HCT116 (cell line): Measurements from ENCODE around the gene NF1. TPM values are rescaled to one million over a fixed set of nuclear protein-coding genes. Genes with fewer than 3 reads are reported as not detected.

Source experiments
- ATAC-seq: fragments of 200-7000 bp; cut with Tn5 transposase; 2 replicates; pipeline ENCODE4 v1.9.1; 2020; ENCODE audit warnings: mild to moderate bottlenecking, moderate library complexity
- BruUV-seq: library from RNA; stranded (reverse); fragments of 400-500 nt; replicated peaks from 2 replicates; lab custom pipeline; 2021; lab: Mats Ljungman, UMichigan
- CTCF ChIA-PET: fragments of 300-600 bp; sonication (Branson Sonifier 250); formaldehyde crosslinking; loops from one replicate; lab custom pipeline; 2021; ENCODE audit warnings: antibody characterized with exemption; lab: Charles Lee
- POLR2A ChIA-PET: fragments of 300-600, 350-600 bp; sonication (Branson Sonifier 250); formaldehyde crosslinking; loops from one replicate; lab custom pipeline; 2021; ENCODE audit warnings: antibody characterized with exemption; lab: Charles Lee
- RAD21 ChIA-PET, 2 experiments: fragments of 300-600 bp; sonication (Branson Sonifier 250); formaldehyde crosslinking; loops; one replicate each; lab custom pipeline; 2023; ENCODE audit warnings: low total read pairs in 2 of 2; ENCODE audit not compliant: uncharacterized antibody in 2 of 2, unreplicated experiment in 2 of 2, low non-redundant PET in 1 of 2; lab: Charles Lee
- DNase-seq: peaks from one replicate; pipeline ENCODE4 v3.0.0-alpha.2; 2010; ENCODE audit warnings: low read depth, low spot score
- H2AFZ ChIP-seq: fragments of 200-600 bp; shearing (Covaris generic), sonication (generic); 2 replicates; pipeline ENCODE4 v1.6.1; 2017; ENCODE audit warnings: low read depth, mixed run types, mixed read lengths, antibody characterized with exemption, low read length; ENCODE audit not compliant: poor library complexity, severe bottlenecking
- H3K27ac ChIP-seq: 2 replicates; pipeline ENCODE4 v1.5.1; 2012; ENCODE audit warnings: low read depth, low read length
- H3K27me3 ChIP-seq: fragments of 200-600 bp; sonication (generic); 2 replicates; pipeline ENCODE4 v1.6.1; 2016; ENCODE audit warnings: mixed run types, low read length, mixed read lengths; ENCODE audit not compliant: insufficient read depth
- H3K36me3 ChIP-seq, 2 experiments: fragments of 200-500 bp in 1 of 2; fragments of 200-600 bp in 1 of 2; sonication (Bioruptor generic) in 1 of 2; sonication (generic) in 1 of 2; 2 replicates each; pipeline versions ENCODE4 v1.5.1 to v1.6.1; 2014 to 2016; ENCODE audit warnings: low read length in 2 of 2, inconsistent platforms in 1 of 2, mixed read lengths in 1 of 2, mixed run types in 1 of 2; ENCODE audit not compliant: insufficient read depth in 2 of 2, control insufficient read depth in 1 of 2
- H3K4me1 ChIP-seq, 2 experiments: fragments of 200-600 bp in 1 of 2; sonication (generic) in 1 of 2; 2 replicates each; pipeline versions ENCODE4 v1.5.1 to v1.6.1; 2012 to 2017; ENCODE audit warnings: low read length in 2 of 2, inconsistent platforms in 1 of 2, mild to moderate bottlenecking in 1 of 2, mixed read lengths in 1 of 2, mixed run types in 1 of 2, moderate library complexity in 1 of 2; ENCODE audit not compliant: insufficient read depth in 2 of 2, control insufficient read depth in 1 of 2
- H3K4me2 ChIP-seq: fragments of 200-600 bp; sonication (generic); 2 replicates; pipeline ENCODE4 v1.6.1; 2017; ENCODE audit warnings: mixed run types, low read length, mixed read lengths
- H3K4me3 ChIP-seq, 2 experiments: fragments of 200-600 bp in 1 of 2; sonication (generic) in 1 of 2; replicated peaks in 1 of 2; 2 replicates each; pipeline ENCODE4 v1.5.1; 2011 to 2016; ENCODE audit warnings: low read length in 2 of 2, control low read depth in 1 of 2, low read depth in 1 of 2, mild to moderate bottlenecking in 1 of 2, mixed read lengths in 1 of 2, mixed run types in 1 of 2
- H3K79me2 ChIP-seq: fragments of 200-600 bp; sonication (generic); 2 replicates; pipeline ENCODE4 v1.6.1; 2017; ENCODE audit warnings: mild to moderate bottlenecking, mixed run types, low read length, moderate library complexity, mixed read lengths; ENCODE audit not compliant: insufficient read depth
- H3K9ac ChIP-seq: fragments of 200-600 bp; sonication (generic); 2 replicates; pipeline ENCODE4 v1.6.1; 2016; ENCODE audit warnings: low read length, mixed read lengths
- H3K9me2 ChIP-seq: fragments of 200-600 bp; sonication (generic), shearing (Covaris generic); 2 replicates; pipeline ENCODE4 v1.6.1; 2017; ENCODE audit warnings: mixed run types, mild to moderate bottlenecking, moderate library complexity; ENCODE audit not compliant: insufficient read depth
- H3K9me3 ChIP-seq, 2 experiments: fragments of 200-500 bp in 1 of 2; fragments of 200-600 bp in 1 of 2; sonication (Bioruptor generic) in 1 of 2; sonication (generic) in 1 of 2; 2 replicates each; pipeline ENCODE4 v1.6.1; 2014 to 2017; ENCODE audit warnings: low read length in 2 of 2, mixed read lengths in 2 of 2, inconsistent platforms in 1 of 2, low read depth in 1 of 2, mild to moderate bottlenecking in 1 of 2, mixed run types in 1 of 2, moderate library complexity in 1 of 2; ENCODE audit not compliant: control insufficient read depth in 1 of 2, insufficient read depth in 1 of 2
- H4K20me1 ChIP-seq: fragments of 200-600 bp; sonication (generic), shearing (Covaris generic); 2 replicates; pipeline ENCODE4 v1.6.1; 2017; ENCODE audit warnings: mixed run types, mild to moderate bottlenecking, moderate library complexity; ENCODE audit not compliant: insufficient read depth
- ATF3 ChIP-seq: IDR thresholded peaks from 2 replicates; pipeline ENCODE4 v1.6.1; 2012
- CBX3 ChIP-seq: IDR thresholded peaks from 2 replicates; pipeline ENCODE4 v1.6.1; 2012; ENCODE audit warnings: low read depth
- CEBPB ChIP-seq: IDR thresholded peaks from 2 replicates; pipeline ENCODE4 v1.6.1; 2012; ENCODE audit warnings: low read depth
- EZH2phosphoT487 ChIP-seq: fragments of 200-600 bp; IDR thresholded peaks from 2 replicates; pipeline ENCODE4 v1.6.1; 2018; ENCODE audit warnings: antibody characterized with exemption, borderline replicate concordance
- JUND ChIP-seq: IDR thresholded peaks from 2 replicates; pipeline ENCODE4 v1.6.1; 2012
- MAX ChIP-seq: IDR thresholded peaks from 2 replicates; pipeline ENCODE4 v1.6.1; 2012
- POLR2AphosphoS5 ChIP-seq: IDR thresholded peaks from 2 replicates; pipeline ENCODE4 v1.6.1; 2011; ENCODE audit warnings: mild to moderate bottlenecking, low read depth, low read length, moderate library complexity
- REST ChIP-seq: IDR thresholded peaks from 2 replicates; pipeline ENCODE4 v1.6.1; 2012; ENCODE audit warnings: low read depth
- SIN3A ChIP-seq: IDR thresholded peaks from 2 replicates; pipeline ENCODE4 v1.6.1; 2012; ENCODE audit warnings: low read depth
- SRF ChIP-seq: IDR thresholded peaks from 2 replicates; pipeline ENCODE4 v1.6.1; 2012; ENCODE audit warnings: low read depth
- ZNF274 ChIP-seq: fragments of 200-500 bp; sonication (Bioruptor generic); IDR thresholded peaks from 2 replicates; pipeline ENCODE4 v1.6.1; 2014; ENCODE audit warnings: mild to moderate bottlenecking, low read depth, low read length, inconsistent platforms
- intact Hi-C: fragments of 100-400 bp; cut with micrococcal nuclease; formaldehyde crosslinking; loops from 2 replicates; pipeline ENCODE4 v1.10.0; 2022
- total RNA-seq: library from RNA; stranded (reverse); gene quantifications from one replicate; pipeline ENCODE4 v1.2.1, GENCODE V29; 2021; ENCODE audit not compliant: unreplicated experiment

The NF1 gene
- total RNA-seq, 1 experiment from 2014 or later = 20.8 TPM

- Histone ChIP-seq H4K20me1 (no peaks in the 10 kb centered on the region), H3K36me3 (peaks cover 22 to 24% of the 10 kb centered on the region in 2 experiments; a peak in 3 of 4 replicates), H3K79me2 (no peaks in the 10 kb centered on the region), H3K4me2 (no peak overlapping the region), H3K9ac (no peak overlapping the region), H3K9me2 (no peaks in the 10 kb centered on the region), H3K27me3 (no peaks in the 10 kb centered on the region), H3K27ac (no peak overlapping the region), H3K4me1 (no peaks in the 10 kb centered on the region)
- intact Hi-C loops = no loop called here
- DNase-seq (no peak), ATAC-seq (no peak)
- RAD21 ChIA-PET = no interaction called here
- POLR2A ChIA-PET = no interaction called here
- TF ChIP-seq JUND = no peak
- TF ChIP-seq SRF = no peak
- no peak for TF ChIP-seq POLR2AphosphoS5
- no peak for TF ChIP-seq ZNF274
- no peak for TF ChIP-seq ATF3
- TF ChIP-seq EZH2phosphoT487 = no peak
- no peak for TF ChIP-seq REST
- no peak for TF ChIP-seq CBX3
- TF ChIP-seq SIN3A = no peak
- no peak for TF ChIP-seq MAX
- TF ChIP-seq CEBPB = no peak
- TF ChIP-seq, all 23 proteins: peak for 0
- CTCF ChIA-PET = no interaction called here
- Histone ChIP-seq H3K4me3 (no peak overlapping the region), H3K9me3 (no peaks in the 10 kb centered on the region), H2AFZ (no peak overlapping the region)
- BruUV-seq = no TSS peak
These were observed 261.2 kb downstream of the NF1 start for GRCh38 chr17:31355935-31356334.
